HG03457 (cell line): ENCODE measurements around the gene TPTE.
"Not testable (repeated sequence)": the region's sequence is repeated elsewhere in the genome, so short reads cannot be mapped to it uniquely, and the experiment has no call there.

ENCODE experiments used
- ATAC-seq: cut with Tn5 transposase; IDR thresholded peaks from one replicate; pipeline ENCODE4 v1.9.1; 2021; ENCODE audit warnings: moderate number of reproducible peaks; ENCODE audit not compliant: unreplicated experiment

TPTE gene

GRCh38 chr21:10521091-10521598 is at the start of gene TPTE:
Gene TPTE (plus strand): TSS chr21:10521583. CDS start chr21:10538724, 17,141 bp downstream.
- ATAC-seq = no peak

- not testable (repeated sequence) for ATAC-seq
These were observed 49.4 kb upstream of the TPTE start for GRCh38 chr21:10471999-10472398.

- not testable (repeated sequence) for ATAC-seq
These were observed 43.6 kb upstream of the TPTE start for GRCh38 chr21:10477794-10478193.

- ATAC-seq = not testable (repeated sequence)
These were observed 41.5 kb upstream of the TPTE start for GRCh38 chr21:10479875-10480274.

- ATAC-seq = not testable (repeated sequence)
These were observed 36.5 kb upstream of the TPTE start for GRCh38 chr21:10484864-10485263.

- not testable (repeated sequence) for ATAC-seq
These were observed 30.9 kb upstream of the TPTE start for GRCh38 chr21:10490453-10490852.

- no peak for ATAC-seq
These were observed 10.3 kb upstream of the TPTE start for GRCh38 chr21:10511116-10511515.

GRCh38 chr21:10516889-10517288 is 4.5 kb upstream of the TPTE start:
- not testable (repeated sequence) for ATAC-seq

GRCh38 chr21:10517904-10518303 is 3.5 kb upstream of the TPTE start:
- not testable (repeated sequence) for ATAC-seq

GRCh38 chr21:10521835-10522500 is 585 bp downstream of the TPTE start:
- not testable (repeated sequence) for ATAC-seq

GRCh38 chr21:10539956-10540355 is 18.6 kb downstream of the TPTE start:
- no peak for ATAC-seq

- not testable (repeated sequence) for ATAC-seq
These were observed 23.0 kb downstream of the TPTE start for GRCh38 chr21:10544376-10544775.

- ATAC-seq = not testable (repeated sequence)
These were observed 26.5 kb downstream of the TPTE start for GRCh38 chr21:10547868-10548267.

- ATAC-seq = not testable (repeated sequence)
These were observed 27.1 kb downstream of the TPTE start for GRCh38 chr21:10548331-10548954.

GRCh38 chr21:10570803-10571202 is 49.4 kb downstream of the TPTE start:
- ATAC-seq = not testable (repeated sequence)

GRCh38 chr21:10574531-10575310 is 53.3 kb downstream of the TPTE start:
- ATAC-seq = not testable (repeated sequence)

GRCh38 chr21:10575311-10575667 is 53.9 kb downstream of the TPTE start:
- no peak for ATAC-seq

- not testable (repeated sequence) for ATAC-seq
These were observed 57.5 kb downstream of the TPTE start for GRCh38 chr21:10578910-10579309.

- not testable (repeated sequence) for ATAC-seq
These were observed 67.7 kb downstream of the TPTE start for GRCh38 chr21:10589115-10589514.

- ATAC-seq = not testable (repeated sequence)
These were observed 85.7 kb downstream of the TPTE start for GRCh38 chr21:10607074-10607473.

GRCh38 chr21:10614285-10614684 is 92.9 kb downstream of the TPTE start:
- ATAC-seq = not testable (repeated sequence)
